Tibial nerve (tissue), 4 donors: ENCODE results near the gene MAPK8. TPM values are rescaled to one million over a fixed set of nuclear protein-coding genes. Genes with fewer than 3 reads are reported as not detected.

ENCODE experiments used
- DNase-seq, 2 donors: peaks; one replicate each; pipeline ENCODE4 v3.0.0-alpha.2; 2019; ENCODE audit warnings: low spot score in 2 of 2
- H3K27ac ChIP-seq, 4 donors: fragments of 200-600 bp; sonication (generic) in 3 of 4; one replicate each; pipeline ENCODE4 v1.5.1; 2017 to 2019; ENCODE audit warnings: mild to moderate bottlenecking in 1 of 4
- H3K27me3 ChIP-seq, 2 donors: fragments of 200-600 bp; sonication (generic) in 1 of 2; one replicate each; pipeline versions ENCODE4 v1.5.1 to v1.6.0; 2017 to 2019
- H3K36me3 ChIP-seq, 3 donors: fragments of 200-600 bp; sonication (generic); one replicate each; pipeline ENCODE4 v1.5.1; 2018 to 2019
- H3K4me1 ChIP-seq, 4 donors: fragments of 200-600 bp; sonication (generic) in 3 of 4; one replicate each; pipeline ENCODE4 v1.5.1; 2017 to 2019
- H3K4me3 ChIP-seq, 4 donors: fragments of 200-600 bp; sonication (generic) in 3 of 4; one replicate each; pipeline ENCODE4 v1.5.1; 2017 to 2019; ENCODE audit warnings: mild to moderate bottlenecking in 1 of 4, moderate library complexity in 1 of 4
- H3K9me3 ChIP-seq, 4 donors: fragments of 200-600 bp; sonication (generic) in 3 of 4; one replicate each; pipeline ENCODE4 v1.5.1; 2017 to 2019
- CTCF ChIP-seq, 5 experiments: fragments of 200-600 bp in 3 of 5; fragments of 450-650 bp in 2 of 5; sonication (generic) in 3 of 5; IDR thresholded peaks; one replicate each; pipeline ENCODE4 v1.5.1; 2016 to 2019; ENCODE audit warnings: antibody characterized with exemption in 5 of 5, mild to moderate bottlenecking in 3 of 5, moderate library complexity in 2 of 5
- EP300 ChIP-seq, 2 donors: sonication (generic); formaldehyde crosslinking; IDR thresholded peaks; one replicate each; pipeline ENCODE4 v1.6.1; 2017; ENCODE audit warnings: antibody characterized with exemption in 2 of 2, mild to moderate bottlenecking in 1 of 2
- POLR2A ChIP-seq, 2 donors: fragments of 450-650 bp; IDR thresholded peaks; one replicate each; pipeline ENCODE4 v1.6.1; 2017; ENCODE audit warnings: antibody characterized with exemption in 2 of 2, mild to moderate bottlenecking in 2 of 2, moderate library complexity in 2 of 2
- WGBS, 2 donors: methylation state at CpG; one replicate each; pipeline ENCODE4 v1.1.5; 2018; 5-methylcytosine and 5-hydroxymethylcytosine counted together
- total RNA-seq, 4 donors: library from RNA; depleted of rRNA; stranded (reverse); fragments of >200 nt; gene quantifications; one replicate each; pipeline ENCODE4 v1.1.0, GENCODE V29; 2016

MAPK8 gene
- total RNA-seq, 4 donors from 2014 or later, result 53.4 to 65.6 (median 62.2) TPM

- Histone ChIP-seq H3K4me1 (no peaks in the 10 kb centered on the region), H3K4me3 (no peak overlapping the region), H3K9me3 (peaks cover 0 to 8% (median 0%) of the 10 kb centered on the region in 4 donors), H3K27me3 (peaks cover 0 to 6% of the 10 kb centered on the region in 2 donors), H3K27ac (no peak overlapping the region), H3K36me3 (no peaks in the 10 kb centered on the region)
- 53 to 63% methylated on average over 3 of the region's 3 CpGs for whole genome bisulfite sequencing, 2 donors
- no peak for DNase-seq
- TF ChIP-seq EP300 (IDR thresholded peaks at IDR 0.05) (no peak), POLR2A (IDR thresholded peaks at IDR 0.05) (no peak), CTCF (IDR thresholded peaks at IDR 0.05) (no peak)
These were observed 166.1 kb downstream of the MAPK8 start for GRCh38 chr10:48472501-48473069.

GRCh38 chr10:48473704-48474103 is 167.2 kb downstream of the MAPK8 start:
- peaks cover 0 to 8% (median 0%) of the 10 kb centered on the region in 4 donors for H3K9me3 ChIP-seq
- H3K36me3 ChIP-seq, result no peaks in the 10 kb centered on the region
- WGBS, 2 donors, result 88 to 91% methylated on average over 5 of the region's 5 CpGs
- H3K4me3 ChIP-seq, result no peak overlapping the region
- no peaks in the 10 kb centered on the region for H3K4me1 ChIP-seq
- no peak for DNase-seq
- no peak overlapping the region for H3K27ac ChIP-seq
- no peak for TF ChIP-seq POLR2A (IDR thresholded peaks at IDR 0.05)
- no peaks in the 10 kb centered on the region for H3K27me3 ChIP-seq

DNA sequence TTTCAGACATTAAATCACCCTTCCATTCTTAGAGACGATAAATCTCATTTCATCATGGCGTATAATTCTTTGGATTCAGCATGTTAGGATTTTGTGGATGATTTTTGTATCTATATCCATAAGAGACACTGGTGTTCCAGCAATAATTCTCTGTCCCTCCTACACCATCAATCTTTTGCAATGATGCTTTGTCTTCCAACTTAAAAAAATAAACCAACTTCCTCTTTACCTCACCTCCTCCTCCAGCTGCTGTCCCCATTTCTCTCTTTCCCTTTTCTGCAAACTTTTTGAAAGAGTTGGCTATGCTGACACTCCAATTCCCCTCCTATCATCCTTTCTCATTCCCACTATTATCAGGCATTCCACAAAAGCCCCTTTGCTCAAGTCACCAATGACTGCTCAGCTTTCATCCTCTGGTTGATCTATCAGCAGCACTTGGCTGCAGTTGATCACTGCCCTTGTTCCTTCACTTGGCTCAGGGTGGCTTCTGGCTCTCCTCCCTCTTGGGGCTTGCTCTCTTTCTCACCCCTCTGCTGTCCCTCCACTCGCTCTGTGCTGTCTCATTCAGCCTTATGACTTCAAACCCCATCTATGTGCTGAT is 168.4 kb downstream of the MAPK8 start:
- no peak for DNase-seq
- H3K27ac ChIP-seq, result no peak overlapping the region
- no peaks in the 10 kb centered on the region for H3K36me3 ChIP-seq
- no peaks in the 10 kb centered on the region for H3K27me3 ChIP-seq
- no peaks in the 10 kb centered on the region for H3K4me1 ChIP-seq
- H3K4me3 ChIP-seq, result no peak overlapping the region
- TF ChIP-seq EP300 (IDR thresholded peaks at IDR 0.05) (no peak), CTCF (IDR thresholded peaks at IDR 0.05) (no peak), POLR2A (IDR thresholded peaks at IDR 0.05) (no peak)
- H3K9me3 ChIP-seq, result peaks cover 0 to 8% (median 0%) of the 10 kb centered on the region in 4 donors
- WGBS, 2 donors, result 87% methylated on average over 3 of the region's 3 CpGs

DNA sequence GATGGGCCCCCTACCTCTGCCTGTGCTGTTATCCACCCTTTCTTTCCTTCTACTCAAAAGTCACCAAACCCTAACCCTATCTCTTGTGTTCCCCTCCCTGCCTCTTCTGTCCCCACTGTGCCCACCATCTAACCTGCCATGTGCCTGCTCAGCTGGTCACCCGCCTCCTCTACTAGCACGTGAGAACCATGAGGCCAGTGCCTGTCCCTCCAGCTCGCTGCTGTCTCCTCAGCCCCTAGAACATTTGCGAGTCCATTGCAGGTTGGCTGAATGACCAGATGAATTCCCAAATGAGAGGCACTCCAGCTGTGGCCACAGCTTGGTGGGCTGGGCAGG is 169.4 kb downstream of the MAPK8 start:
- no peak overlapping the region for H3K4me3 ChIP-seq
- H3K9me3 ChIP-seq, result peaks cover 0 to 8% (median 0%) of the 10 kb centered on the region in 4 donors
- no peak overlapping the region for H3K27ac ChIP-seq
- no peak for TF ChIP-seq EP300 (IDR thresholded peaks at IDR 0.05)
- no peak for TF ChIP-seq CTCF (IDR thresholded peaks at IDR 0.05)
- no peak for TF ChIP-seq POLR2A (IDR thresholded peaks at IDR 0.05)
- no peaks in the 10 kb centered on the region for H3K4me1 ChIP-seq
- no peaks in the 10 kb centered on the region for H3K27me3 ChIP-seq
- no peak for DNase-seq
- no peaks in the 10 kb centered on the region for H3K36me3 ChIP-seq
- 87 to 89% methylated on average over 4 of the region's 4 CpGs for WGBS, 2 donors

DNA sequence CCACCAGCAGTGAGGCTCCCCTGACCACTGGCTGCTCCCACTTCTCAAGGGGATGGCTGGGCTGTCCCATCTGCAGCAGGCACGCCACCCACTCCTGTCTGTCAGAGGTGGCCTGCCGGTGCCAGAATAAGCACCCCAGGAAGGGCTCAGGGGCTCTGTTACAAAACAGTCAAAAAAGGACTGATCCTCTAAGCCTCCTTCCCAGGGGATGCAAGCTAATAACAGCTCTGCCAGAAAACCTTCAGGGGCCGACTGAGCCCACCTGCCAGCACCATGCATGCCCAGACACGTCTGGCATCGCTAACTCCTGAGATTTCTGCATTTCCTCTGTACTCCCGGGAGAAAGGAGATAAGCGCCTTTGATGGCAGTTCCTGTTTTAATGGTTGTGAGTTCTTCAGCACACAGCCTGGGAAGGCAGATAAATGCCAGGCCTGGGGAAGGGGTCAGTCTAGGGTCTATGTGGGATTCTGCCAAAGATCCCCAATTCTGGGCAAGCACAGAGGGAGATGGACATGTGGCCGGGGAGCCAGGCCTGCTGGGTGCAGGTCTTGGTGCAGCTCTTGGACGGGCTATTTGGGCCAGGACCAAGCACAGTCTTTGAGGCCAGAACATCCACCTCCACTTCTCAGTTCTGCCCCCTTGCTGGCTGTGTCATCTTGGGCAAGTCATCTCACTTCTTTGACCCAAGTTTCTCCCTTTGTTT is 170.0 kb downstream of the MAPK8 start:
- Histone ChIP-seq H3K27ac (no peak overlapping the region), H3K27me3 (no peaks in the 10 kb centered on the region), H3K36me3 (no peaks in the 10 kb centered on the region), H3K9me3 (peaks cover 0 to 8% (median 0%) of the 10 kb centered on the region in 4 donors), H3K4me1 (no peaks in the 10 kb centered on the region), H3K4me3 (no peak overlapping the region)
- no peak for DNase-seq
- WGBS, 2 donors, result 70 to 71% methylated on average over 7 to 9 of the region's 9 CpGs
- TF ChIP-seq EP300 (IDR thresholded peaks at IDR 0.05) (no peak), POLR2A (IDR thresholded peaks at IDR 0.05) (no peak), CTCF (IDR thresholded peaks at IDR 0.05) (no peak)
